Ramos (cell line): ENCODE measurements around the gene ATP13A1.

Source experiments
- in situ Hi-C: fragments of 300-500 bp; cut with MboI; formaldehyde crosslinking; loops from one replicate; pipeline ENCODE4 v1.14.3; 2022; ENCODE audit warnings: low sequenced_read_pairs; ENCODE audit not compliant: unreplicated experiment

Gene ATP13A1

DNA sequence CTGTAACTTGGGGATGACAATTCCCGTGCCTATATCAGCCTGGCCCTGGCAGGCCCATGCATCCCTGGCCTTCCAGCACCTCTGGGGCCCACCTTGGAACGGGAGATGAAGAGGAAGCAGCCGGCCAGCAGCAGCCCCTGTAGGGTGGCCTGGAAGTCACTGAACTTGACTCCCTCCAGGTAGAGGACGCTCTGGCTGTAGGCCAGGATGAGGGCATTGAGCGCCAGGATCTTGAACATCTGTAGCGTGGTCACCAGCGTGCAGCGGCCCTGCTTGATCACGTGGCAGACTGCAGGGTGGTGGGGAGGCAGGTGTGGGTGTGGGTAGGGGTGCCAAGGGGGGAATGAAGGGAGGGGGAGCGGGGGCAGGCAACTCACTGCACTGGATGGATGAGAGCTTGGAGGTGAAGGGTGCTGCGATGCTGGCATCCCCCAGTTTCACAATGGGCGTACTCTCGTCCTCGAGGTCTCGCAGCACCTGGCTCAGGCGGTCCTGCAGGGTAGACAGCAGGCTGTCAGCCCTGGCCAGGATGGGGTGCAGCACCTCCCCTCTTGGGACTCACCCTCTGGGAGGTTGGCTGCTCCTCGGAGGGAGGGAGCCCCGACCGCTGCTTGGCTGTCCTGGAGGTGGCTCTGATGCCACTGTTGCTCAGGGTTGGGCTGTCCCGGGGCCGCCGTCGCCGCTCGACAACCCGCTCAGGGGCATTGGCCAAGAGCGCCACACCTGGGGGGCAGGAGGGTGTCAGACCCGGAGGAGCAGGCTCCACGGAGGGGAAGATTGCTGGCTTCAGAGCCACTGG lies 16.2 kb downstream of the ATP13A1 start:
- in situ Hi-C loops, result no loop called here

DNA sequence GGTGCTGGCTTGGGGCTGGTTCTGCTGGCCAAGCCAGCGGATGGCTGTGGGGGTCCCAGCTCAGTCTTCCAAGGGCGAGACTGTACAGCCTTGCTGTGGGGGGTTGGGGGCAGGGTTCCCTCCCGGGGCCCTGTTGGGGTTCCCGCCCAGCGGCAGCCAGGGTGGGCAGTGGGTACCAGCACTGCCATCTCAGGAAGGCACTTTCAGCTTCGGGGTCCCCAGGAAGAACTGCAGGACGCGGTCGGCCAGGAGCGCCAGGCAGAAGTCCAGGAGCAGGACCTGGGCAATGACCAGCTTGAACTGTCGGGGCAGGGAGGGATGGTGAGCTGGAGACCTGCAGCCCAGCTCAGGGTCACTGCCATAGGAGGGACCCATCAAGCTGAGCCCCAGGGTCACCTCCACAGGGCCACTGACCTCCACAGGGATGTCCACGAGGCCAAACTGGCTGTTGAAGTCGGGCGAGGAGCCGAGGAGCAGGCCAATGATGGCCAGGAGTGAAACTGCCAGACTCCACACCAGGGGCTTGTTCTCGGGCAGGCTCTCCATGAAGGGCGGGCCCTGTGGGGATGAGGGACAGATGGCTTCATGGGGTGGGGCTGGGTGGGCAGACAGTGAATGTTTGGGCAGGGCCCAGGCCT lies 18.1 kb downstream of the ATP13A1 start:
- in situ Hi-C loops, result no loop called here

DNA sequence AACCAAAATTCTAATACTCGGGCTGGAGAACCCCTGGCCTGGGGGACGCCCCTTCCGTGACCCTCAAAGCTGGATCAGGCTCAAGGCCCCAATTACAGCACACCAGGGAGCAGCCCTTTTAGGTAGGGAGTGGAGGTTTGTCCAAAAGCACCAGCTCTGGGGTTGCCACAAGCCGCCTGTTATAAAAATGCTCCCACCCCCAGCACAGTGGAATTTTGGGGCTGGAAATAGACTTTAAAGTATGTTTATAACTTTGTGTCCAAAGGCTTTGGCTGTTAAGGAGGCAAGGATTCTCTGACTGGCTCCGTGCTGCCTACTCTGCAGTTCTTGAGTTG lies 19.5 kb downstream of the ATP13A1 start:
- in situ Hi-C loops, result loop anchor here (5.0 kb wide), 1 partner anchor 107 kb away; the partner anchor contains the start of gene CILP2

DNA sequence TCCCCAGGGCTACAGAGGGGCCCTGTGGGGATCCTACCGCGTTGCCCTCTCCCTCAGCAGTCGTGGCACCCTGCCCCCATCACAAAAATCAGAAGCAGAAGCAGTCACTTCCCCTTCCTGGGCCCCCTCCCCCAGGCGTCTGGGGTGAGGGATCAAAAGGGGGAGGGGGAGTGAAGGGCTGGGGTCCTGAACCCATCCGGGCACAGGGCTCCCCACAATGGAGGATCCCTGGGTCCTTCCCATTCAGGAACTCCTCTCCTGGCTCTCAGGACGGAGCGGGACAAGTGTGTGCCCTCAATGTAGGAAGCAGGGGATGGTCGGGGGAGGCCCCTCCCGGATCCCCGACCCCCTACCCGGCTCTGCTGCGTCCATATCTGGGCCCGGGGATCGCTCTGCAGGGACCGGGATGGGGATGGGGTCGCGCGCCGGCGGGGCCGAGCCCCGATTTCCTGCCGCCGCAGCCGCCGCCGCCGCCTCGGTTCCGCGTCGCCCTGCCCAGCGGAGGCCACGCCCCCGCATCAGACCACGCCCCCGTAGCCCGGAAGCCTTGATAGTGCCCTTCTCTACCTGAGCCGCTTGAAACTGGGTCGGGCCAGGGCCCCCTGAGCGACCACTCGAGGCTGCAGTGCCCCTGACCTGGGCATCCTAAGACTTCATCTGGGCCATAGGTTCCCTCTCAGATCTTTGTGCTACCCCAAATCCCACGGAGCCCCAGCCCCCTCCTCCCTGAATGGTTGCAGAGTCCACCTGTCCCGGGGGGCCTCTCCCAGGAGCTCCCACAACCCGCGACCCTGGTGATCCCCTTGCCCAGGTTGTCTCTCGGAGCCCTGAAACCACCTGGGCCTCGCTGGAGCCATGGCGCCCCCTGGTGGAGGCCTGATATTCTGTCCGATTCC lies 20.1 kb downstream of the ATP13A1 start, which contains the start of gene GMIP:
TSS of gene GMIP (minus strand) at position 500 of the 896 bp plus-strand sequence. CDS start at position 372, 128 bp downstream.
- in situ Hi-C loops, result loop anchor here (5.0 kb wide), 1 partner anchor 106 kb away; the partner anchor contains the start of gene CILP2

DNA sequence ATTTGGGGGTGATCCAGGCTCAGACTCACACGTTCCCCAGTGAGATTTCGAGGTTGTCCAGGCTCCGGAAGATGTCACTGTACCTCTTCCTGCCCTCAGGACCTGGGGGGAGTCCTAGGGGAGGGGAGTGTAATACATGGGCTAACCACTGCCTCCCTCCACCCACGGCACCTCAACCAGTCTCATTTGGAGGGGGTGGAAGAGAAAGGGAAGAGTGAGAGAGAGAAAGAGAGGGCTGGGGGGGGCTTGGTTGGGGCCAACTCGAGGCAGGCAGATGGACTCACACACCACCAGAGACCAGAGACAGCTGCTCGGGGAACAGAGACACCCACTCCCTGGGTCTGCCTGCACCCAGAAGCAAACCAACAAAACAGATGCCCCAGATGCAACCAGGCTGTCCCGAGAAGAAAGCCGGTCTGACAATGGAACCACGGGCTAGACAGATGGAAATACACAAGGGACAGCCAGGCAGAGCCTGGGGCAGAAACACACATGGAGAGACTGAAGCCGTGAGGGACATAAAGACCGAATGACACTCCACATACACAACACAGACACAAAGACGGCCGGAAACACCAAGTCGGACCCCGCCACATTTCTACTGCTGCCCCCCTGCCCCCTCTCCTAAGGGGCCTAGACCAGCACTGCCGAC lies 20.8 kb downstream of the ATP13A1 start:
- in situ Hi-C loops, result loop anchor here (5.0 kb wide), 1 partner anchor 105 kb away; the partner anchor contains the start of gene CILP2

DNA sequence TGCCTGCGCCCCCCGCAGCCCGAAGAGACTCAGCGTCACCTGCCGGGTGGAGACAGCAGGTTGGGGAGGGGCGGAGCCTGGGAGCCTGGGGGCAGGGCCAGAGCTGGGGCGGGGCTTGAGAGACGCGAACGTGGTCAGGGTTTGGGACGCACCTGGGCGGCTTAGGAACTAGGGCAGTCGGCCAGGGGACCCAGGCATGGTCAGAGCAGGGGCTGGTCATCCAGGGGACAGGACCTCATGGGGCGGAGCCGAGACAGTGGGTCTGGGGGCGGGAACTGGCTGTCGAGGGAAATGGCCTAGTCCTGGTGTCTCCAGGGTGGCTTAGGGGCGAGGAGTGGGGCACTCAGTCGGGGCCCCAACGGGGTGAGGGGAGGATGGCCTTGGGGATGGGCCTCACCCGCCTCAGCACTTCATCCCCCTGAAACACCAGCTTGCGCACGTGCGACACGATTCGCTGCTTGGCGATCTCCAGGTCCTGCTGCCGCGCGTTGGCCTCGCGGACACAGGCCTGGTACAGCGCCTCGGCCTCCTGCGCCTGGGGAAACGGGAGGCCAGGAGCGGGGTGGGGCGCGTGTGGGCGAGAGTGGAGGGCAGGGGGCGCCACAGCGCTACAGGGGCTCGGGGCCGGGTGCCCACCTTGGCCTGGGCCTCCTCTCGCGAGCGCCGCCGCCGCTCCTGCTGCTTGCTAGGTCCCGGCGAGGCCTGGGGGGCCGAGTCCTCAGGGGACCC lies 25.8 kb downstream of the ATP13A1 start:
- in situ Hi-C loops, result no loop called here

DNA sequence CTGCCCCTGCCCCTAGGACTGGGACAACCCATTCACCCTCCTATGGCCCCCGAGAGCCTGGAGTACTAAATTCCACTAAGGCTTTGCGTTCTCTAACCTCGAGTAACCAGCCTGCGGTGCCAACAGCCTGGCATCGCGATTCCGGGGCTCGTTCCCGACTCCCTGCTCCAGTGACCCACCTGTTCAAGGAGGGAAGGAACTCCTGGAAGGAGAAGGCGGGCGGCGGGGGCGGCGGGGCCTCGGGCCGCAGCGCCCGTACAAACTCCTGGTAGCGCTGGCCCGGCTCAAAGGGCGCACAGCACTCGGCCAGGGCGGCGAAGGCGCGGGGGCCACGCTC lies 26.3 kb downstream of the ATP13A1 start:
- in situ Hi-C loops, result no loop called here

DNA sequence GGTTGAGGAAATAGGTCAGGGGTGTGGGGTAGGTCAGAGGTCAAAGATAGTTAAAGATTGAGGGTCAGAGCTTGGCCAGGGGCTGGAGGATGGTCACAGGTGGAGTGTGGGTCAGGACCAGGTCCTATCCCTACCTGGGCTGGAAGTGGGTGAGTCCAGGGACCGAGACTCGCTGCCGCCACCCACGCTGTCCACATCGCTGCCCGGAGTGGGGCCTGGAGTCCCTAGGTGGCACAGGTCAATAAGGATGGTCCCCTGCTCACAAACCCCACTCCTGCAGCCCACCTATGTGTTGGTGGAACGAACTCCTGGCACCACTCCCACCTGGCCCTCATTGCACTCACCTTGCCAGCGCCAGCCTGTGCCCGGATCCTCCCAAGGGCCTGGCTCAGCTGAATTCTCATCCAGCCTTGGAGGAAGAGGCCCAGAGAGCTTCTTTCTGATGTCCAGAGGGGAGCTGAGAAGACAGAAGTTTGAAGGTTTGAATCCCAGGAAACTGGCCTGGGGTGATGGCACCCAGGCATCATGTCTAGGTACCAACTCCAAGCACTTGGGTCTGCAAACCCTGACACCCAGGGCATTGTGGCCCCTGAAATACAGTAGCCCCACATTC lies 26.8 kb downstream of the ATP13A1 start:
- in situ Hi-C loops, result no loop called here

DNA sequence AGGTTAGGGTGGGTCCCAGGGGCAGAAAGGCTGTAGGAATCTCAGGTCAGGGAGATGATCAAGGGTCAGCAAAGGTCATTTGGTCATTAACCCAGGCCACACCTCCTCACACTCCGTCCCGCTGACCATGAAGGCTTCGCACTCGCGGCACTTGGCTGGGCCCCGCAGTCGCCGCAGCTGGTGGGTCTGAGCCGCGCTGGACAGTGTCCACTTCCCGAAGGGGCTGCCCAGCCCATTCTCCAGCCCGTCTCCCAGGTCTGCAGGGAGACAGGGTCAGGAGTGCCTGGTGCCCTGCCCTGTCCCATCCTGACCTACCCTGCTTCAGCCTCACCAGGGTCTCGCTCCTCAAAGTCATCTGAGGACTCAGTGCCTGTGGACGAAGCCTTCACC lies 28.2 kb downstream of the ATP13A1 start:
- in situ Hi-C loops, result no loop called here

DNA sequence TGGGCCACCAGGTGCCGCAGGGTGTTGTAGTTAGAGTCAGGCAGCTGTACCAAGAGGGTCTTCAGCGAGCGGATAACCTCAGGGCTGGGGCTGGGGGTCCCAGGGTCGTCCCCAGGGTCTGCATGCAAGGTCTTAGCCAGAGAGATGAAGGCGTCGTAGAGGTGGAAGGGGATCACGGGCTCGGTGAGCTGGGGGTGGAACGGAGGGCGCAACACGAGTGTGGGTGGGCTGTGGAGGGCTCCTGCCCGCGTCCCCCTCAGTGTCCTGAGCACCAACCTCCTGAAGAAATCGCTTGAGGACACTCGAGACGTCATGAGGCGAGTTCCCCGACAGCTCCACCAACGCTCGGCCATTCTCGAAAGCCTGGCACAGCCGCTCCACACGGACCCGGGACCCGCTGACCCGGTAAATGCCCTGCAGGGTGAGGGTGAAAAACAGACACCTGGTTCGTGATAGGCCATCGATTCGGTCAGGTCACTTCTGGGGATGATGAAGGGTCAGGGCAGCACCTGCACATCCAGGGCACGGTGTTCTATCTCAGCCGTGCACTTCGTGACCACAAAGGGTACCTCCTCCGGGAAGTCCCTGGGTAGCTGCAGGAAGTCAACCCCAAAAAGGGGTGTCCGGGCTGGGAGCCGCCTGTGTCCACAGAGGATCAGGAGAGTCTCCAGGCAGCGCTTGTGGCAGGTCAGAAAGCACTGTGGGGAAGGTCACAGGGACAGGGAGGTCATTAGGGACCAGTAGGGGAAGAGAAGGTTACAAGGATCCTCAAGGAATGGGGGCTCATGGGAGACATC lies 28.8 kb downstream of the ATP13A1 start:
- in situ Hi-C loops, result no loop called here

DNA sequence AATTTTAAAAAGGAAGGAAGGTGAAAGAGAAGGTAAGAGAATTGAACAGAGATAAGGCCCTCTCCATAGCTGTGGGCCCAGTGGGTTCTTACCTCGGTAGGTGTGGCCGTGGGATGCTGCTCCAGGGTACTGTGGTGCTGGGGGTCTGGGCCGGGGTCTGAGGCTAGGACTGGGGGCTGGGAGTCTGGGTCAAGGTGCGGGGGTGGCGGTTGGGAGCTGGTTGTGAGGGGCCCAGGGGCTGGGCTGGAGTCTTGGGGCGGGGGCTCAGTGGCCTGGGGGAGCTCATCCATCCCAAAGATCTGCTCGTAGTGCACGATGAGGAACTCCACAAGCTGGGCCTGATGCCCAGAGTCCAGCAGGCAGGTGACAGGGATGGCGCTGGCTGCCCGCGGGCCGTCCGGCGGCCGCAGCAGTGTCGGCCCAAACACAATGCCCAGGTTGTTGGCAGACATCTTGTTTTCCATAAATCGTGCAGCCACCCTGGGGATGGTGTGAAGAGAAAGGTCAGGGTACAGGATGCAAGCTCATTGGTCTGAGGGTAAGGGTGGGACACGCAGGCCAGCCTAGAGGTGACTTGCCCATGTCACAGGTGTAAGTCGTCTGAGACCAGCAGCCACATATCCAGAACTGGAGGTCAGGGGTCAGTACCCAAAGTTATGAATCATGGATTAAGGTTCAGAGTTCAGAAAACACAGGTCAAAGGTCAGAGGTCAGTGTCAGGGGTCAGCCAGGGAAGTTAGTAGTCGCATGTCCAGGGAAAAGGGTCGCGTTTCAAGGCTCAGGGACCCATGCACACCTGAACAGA lies 29.6 kb downstream of the ATP13A1 start:
- in situ Hi-C loops, result no loop called here

DNA sequence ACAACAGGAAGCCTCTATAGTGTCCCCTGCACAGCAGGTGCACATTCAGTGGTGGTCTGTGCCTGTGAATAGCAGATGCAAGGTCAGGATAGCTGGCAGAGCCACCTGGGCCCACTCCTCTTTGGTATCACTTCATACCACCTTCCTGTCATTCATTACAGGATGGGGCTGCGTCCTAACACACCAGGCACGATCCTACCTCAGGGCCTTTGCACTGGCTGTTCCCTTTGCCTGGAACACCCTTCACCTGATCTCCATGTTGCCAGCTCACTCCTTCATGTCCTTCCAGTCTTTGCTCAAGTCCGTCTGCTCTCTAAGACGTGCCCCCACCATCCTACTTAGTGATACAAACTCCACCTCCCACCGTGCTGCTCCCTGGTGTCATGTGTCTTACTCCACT lies 30.8 kb downstream of the ATP13A1 start:
- in situ Hi-C loops, result no loop called here

DNA sequence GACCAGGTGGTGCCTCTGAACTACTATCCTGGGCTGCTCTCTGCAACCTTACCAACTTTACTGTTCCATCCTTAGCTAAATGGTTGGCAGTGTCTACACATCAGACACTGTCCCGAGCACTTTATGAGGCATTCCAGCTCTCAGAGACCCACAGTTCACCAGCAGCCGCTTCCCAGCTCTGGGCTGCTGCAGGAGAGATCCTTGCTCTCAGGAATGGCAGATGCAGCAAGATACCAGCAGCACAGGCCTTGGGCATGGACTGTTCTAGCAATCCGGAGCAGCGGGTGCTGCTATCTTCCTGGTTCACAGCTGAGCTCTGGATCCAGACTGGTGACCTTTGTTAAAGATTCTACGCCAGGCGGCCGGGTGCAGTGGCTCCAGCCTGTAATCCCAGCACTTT lies 32.1 kb downstream of the ATP13A1 start:
- in situ Hi-C loops, result no loop called here

DNA sequence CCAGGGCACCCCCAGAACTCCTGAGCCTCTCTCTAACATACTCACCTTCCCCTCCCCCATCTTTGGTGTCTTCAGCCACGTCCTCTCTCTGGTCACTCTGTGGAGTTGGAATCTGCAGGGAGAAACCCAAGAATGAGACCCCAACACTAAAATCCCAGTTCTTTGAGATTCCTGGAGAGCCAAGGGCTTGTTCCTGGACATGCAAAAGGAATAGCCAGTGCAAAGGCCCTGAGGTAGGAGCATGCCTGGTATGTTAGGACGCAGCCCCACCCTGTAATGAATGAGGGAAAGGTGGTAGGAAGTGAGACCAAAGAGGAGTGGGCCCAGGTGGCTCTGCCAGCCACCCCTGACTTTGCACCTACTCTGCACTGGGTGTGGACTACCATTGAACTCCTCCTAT lies 33.0 kb downstream of the ATP13A1 start:
- in situ Hi-C loops, result no loop called here

DNA sequence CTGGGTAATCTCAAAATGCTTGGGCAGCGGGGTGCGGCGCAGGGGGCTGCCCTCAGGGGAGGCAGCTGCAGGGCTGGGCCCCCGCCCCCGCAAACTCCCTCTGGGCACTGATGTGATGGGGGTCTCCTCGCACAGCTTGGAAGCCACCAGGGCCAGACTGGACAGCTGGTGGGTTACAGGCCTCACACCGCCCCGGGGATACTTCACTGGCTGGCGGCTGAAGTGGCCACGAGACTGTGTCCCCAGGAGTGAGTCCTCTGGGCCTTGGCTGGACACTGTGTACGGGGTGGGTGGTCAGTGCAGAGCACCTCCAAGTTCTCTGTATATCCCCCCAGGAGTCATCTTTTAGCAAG lies 33.4 kb downstream of the ATP13A1 start:
- in situ Hi-C loops, result no loop called here

DNA sequence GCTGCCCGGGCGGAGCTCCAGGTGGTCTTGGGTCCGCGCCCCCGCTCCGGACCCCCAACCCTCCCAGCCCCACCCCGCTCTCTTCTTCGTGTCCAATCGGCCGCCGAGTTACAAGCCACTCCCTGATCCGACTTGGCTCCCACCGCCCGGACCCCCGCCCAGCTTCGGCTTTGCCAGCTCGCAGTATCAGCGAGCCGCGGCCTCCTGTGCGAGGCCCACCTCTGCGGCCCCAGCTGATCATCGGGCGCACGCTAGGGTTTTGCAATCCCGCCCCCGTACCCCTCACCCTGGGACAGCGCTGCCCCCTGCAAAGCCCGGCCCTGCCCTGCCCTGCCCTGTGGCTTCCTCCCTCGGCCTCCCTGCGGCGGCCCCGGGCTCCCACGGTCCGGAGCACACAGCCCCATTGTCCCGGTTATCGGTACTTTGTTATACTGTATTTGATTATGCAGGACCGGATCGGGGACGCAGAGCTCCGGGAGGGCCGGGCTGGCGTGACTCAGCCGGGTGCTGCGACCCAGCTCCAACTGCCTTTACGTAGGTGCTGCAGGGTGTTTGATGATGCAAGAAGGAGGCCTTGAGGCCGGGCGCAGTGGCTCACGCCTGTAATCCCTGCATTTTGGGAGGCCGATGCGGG lies 34.9 kb downstream of the ATP13A1 start:
- in situ Hi-C loops, result no loop called here
